Esophagus muscularis mucosa (tissue), 4 donors: ENCODE measurements around the gene GDI1. TPM values are rescaled to one million over a fixed set of nuclear protein-coding genes. Genes with fewer than 3 reads are reported as not detected.
"Not testable (repeated sequence)": the region's sequence is repeated elsewhere in the genome, so short reads cannot be mapped to it uniquely, and the experiment has no call there.

Source experiments
- DNase-seq: peaks from one replicate; pipeline ENCODE4 v3.0.0-alpha.2; 2017; ENCODE audit errors: extremely low spot score
- H3K27ac ChIP-seq, 4 donors: fragments of 200-600 bp; sonication (generic); replicated peaks in 1 of 4; 1 replicate in 3 of 4; 2 replicates in 1 of 4; pipeline ENCODE4 v1.5.1; 2016 to 2019; ENCODE audit warnings: mild to moderate bottlenecking in 1 of 4
- H3K27me3 ChIP-seq, 4 donors: fragments of 200-600 bp; sonication (generic); one replicate each; pipeline versions ENCODE4 v1.5.1 to v1.6.0; 2016 to 2019
- H3K36me3 ChIP-seq, 4 donors: fragments of 200-600 bp; sonication (generic); one replicate each; pipeline ENCODE4 v1.5.1; 2016 to 2019
- H3K4me1 ChIP-seq, 4 donors: fragments of 200-600 bp; sonication (generic); one replicate each; pipeline ENCODE4 v1.5.1; 2016 to 2019
- H3K4me3 ChIP-seq, 4 donors: fragments of 200-600 bp; sonication (generic); 1 replicate in 2 of 4; 2 replicates in 2 of 4; pipeline ENCODE4 v1.5.1; 2016 to 2019; ENCODE audit warnings: mild to moderate bottlenecking in 4 of 4, moderate library complexity in 1 of 4
- H3K9me3 ChIP-seq, 4 donors: fragments of 200-600 bp; sonication (generic); 1 replicate in 3 of 4; 2 replicates in 1 of 4; pipeline ENCODE4 v1.5.1; 2016 to 2019
- EP300 ChIP-seq: sonication (generic); formaldehyde crosslinking; IDR thresholded peaks from one replicate; pipeline ENCODE4 v1.6.1; 2017; ENCODE audit warnings: antibody characterized with exemption
- POLR2A ChIP-seq: fragments of 450-650 bp; IDR thresholded peaks from one replicate; pipeline ENCODE4 v1.6.1; 2017; ENCODE audit warnings: antibody characterized with exemption, moderate library complexity, mild to moderate bottlenecking, low read depth
- POLR2AphosphoS5 ChIP-seq, 2 donors: sonication (generic); formaldehyde crosslinking; IDR thresholded peaks; one replicate each; pipeline ENCODE4 v1.6.1; 2017; ENCODE audit warnings: antibody characterized with exemption in 2 of 2
- WGBS: methylation state at CpG from one replicate; pipeline ENCODE4 v1.1.5; 2018; 5-methylcytosine and 5-hydroxymethylcytosine counted together
- intact Hi-C: fragments of 100-400 bp; cut with DNase I; formaldehyde crosslinking; loops from one replicate; pipeline ENCODE4 v1.15.1; 2023
- total RNA-seq, 4 donors: library from RNA; depleted of rRNA; stranded (reverse); fragments of >200 nt; gene quantifications; one replicate each; pipeline versions ENCODE4 v1.1.0 to v1.2.1, GENCODE V29; 2016
- TF ChIP-seq, protein P1 (sequence below), 3 experiments: fragments of 200-600 bp in 2 of 3; fragments of 450-650 bp in 1 of 3; sonication (generic) in 2 of 3; IDR thresholded peaks; one replicate each; pipeline ENCODE4 v1.5.1; 2017 to 2019; ENCODE audit warnings: antibody characterized with exemption in 3 of 3, mild to moderate bottlenecking in 2 of 3, moderate library complexity in 1 of 3

Gene GDI1
- 100 to 1,000 TPM; 105 to 148 (median 128) TPM for total RNA-seq

DNA sequence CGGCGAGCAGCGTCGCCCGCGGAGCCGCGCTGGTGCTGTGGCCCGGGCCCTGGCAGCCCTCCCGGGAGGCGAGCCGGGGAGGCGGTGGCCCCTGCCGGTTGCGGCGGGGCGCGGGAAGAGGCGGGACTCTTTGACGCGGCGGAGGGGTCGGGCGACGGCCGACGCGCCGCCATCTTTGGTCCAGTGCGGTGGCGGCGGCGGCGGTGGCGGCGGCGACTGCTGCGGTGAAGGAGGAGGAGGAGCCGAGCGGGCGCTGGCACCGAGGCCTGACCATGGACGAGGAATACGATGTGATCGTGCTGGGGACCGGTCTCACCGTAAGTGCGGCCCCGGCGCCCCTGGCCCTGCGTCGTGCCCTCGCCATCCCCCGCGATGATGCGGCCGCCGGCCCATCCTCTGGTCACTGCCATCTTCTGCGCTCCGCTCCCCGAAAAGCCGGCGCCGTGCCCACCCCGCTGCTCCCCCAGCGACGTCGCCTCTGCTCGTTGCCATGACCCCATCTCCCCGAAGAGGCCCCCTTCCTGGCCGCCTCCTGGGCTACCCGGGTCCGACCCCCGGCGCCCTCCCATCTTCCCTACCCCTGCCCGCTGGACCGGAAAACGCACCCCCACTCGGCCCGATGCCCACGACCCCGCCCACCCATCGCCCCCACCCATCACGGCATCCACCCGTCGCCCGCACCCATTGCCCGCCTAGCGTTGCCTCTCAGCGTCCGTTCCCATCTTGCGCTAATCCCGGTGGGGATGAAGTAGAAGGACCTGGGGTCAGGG lies at the start of gene GDI1:
GDI1 (plus strand) TSS at position 172 of the 770 bp plus-strand sequence; CDS start at position 273, 101 bp downstream.
- peak within 1 kb of the TSS; percentile 68 to 84 (median 74) for H3K4me3 ChIP-seq
- H3K27ac ChIP-seq = peak within 1 kb of the TSS; percentile 88 to 91 (median 90)
- H3K36me3 ChIP-seq = peaks cover under 1 to 66% (median 61%) of the 10 kb centered on the region in 4 donors
- intact Hi-C loops = loop anchor here (5.0 kb wide), 1 partner anchor 50 kb away; the partner anchor contains the start of gene UBL4A
- no peaks in the 10 kb centered on the region for H3K27me3 ChIP-seq
- no peak for DNase-seq
- WGBS = 32% methylated on average over 37 of the region's 93 CpGs
- no peaks in the 10 kb centered on the region for H3K9me3 ChIP-seq
- peaks cover 7 to 24% (median 22%) of the 10 kb centered on the region in 4 donors for H3K4me1 ChIP-seq
- no peak for TF ChIP-seq EP300
- TF ChIP-seq, protein P1, sequence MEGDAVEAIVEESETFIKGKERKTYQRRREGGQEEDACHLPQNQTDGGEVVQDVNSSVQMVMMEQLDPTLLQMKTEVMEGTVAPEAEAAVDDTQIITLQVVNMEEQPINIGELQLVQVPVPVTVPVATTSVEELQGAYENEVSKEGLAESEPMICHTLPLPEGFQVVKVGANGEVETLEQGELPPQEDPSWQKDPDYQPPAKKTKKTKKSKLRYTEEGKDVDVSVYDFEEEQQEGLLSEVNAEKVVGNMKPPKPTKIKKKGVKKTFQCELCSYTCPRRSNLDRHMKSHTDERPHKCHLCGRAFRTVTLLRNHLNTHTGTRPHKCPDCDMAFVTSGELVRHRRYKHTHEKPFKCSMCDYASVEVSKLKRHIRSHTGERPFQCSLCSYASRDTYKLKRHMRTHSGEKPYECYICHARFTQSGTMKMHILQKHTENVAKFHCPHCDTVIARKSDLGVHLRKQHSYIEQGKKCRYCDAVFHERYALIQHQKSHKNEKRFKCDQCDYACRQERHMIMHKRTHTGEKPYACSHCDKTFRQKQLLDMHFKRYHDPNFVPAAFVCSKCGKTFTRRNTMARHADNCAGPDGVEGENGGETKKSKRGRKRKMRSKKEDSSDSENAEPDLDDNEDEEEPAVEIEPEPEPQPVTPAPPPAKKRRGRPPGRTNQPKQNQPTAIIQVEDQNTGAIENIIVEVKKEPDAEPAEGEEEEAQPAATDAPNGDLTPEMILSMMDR (IDR thresholded peaks at IDR 0.05) = no peak
- TF ChIP-seq POLR2A = peak; percentile 22
- peak; percentile 49 to 75 for TF ChIP-seq POLR2AphosphoS5 (IDR thresholded peaks at IDR 0.05)

DNA sequence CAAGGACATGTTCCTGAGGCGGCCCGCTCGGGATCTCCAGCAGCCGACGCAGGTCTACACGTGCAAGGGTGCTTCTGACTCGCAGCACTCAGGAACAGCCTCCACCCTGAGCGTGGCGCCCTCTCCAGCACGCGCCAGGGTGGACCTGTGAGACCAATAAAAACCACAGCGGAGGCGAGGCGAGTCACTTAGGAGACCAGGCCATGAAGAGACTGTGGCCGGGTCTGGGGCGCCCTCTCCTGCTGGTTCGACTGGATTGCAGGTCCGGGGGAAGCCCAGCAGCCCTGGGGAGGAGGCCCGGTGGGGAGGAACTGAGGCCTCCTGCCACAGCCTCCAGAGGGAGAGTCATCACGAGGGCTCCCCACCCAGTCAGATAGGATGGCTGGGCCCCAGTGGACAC lies 48.9 kb upstream of the GDI1 start:
- H3K9me3 ChIP-seq, intact Hi-C loops, H3K4me3 ChIP-seq, H3K27ac ChIP-seq, H3K27me3 ChIP-seq, H3K36me3 ChIP-seq, DNase-seq: not testable (repeated sequence)
- H3K4me1 ChIP-seq = peaks cover 0 to 16% (median 16%) of the 10 kb centered on the region in 4 donors
- no CpG with 5 or more reads among the region's 20 CpGs for WGBS

DNA sequence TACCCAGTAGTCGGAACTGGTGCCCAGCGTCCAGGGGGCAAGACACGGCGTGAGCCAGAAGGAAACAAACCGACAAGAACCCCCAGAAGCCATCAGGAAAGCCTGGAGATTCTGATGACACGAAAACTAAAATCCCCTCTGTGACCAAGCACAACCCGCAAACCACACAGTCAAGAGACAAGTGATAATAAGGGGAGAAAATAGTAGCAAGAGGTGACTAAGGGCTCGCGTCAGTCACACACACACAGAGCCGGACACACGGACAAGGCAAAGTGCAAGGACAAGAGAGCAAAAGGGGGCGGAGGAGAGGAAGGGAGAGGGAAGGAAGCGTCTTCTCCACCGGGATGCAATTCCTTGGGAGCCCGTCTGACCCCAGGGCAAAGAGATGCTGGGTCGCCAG lies 48.3 kb upstream of the GDI1 start:
- H3K9me3 ChIP-seq, H3K27ac ChIP-seq, DNase-seq, H3K27me3 ChIP-seq, H3K36me3 ChIP-seq, H3K4me3 ChIP-seq, intact Hi-C loops: not testable (repeated sequence)
- WGBS = no CpG with 5 or more reads among the region's 16 CpGs
- peaks cover 0 to 11% (median 11%) of the 10 kb centered on the region in 4 donors for H3K4me1 ChIP-seq

DNA sequence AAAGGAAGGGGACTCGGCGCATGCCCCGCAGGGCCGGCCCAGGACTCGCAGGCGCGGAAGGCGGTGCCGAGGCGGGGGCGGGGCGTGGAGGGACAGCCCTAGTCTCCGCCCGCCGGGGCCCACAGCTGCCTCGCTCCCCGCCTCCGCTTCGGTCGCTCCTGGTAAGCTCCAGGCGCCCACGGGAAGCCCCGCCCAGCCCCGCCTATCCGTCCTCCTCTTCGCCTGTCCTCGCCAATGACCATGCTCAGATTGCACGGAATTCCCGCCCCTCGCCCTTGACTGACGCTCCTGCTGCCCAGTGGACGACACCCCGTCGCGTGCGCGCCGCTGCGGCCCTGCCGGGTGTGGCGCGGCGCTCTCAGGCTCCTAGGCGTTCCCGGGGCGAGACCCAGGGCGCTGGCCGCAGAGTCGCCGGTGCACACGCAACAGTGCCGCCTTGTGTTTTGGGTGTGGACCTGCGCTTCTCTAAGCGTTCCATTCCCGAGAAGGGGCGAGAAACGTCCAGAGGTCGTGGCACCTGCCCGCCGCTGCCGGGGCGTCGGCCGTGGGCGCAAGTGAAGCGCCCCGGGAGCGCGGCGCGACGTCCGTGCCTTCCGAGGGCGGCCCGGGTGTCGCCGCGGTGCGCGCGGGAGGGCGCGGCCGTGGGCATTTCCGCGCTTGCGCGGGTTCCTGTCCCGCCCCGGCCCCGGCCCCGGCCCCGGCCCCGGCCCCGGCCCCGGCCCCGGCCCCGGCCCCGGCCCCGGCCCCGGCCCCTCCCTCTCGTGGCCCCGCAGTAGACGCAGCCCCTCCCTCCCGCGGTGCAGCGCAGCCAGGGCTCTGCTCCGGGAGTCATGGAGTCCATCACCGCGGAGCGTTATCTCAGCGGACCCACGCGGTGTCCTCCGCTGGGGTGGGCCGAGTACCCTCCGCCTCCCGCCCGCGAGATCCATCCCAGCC lies 46.9 kb upstream of the GDI1 start:
- H3K9me3 ChIP-seq, H3K36me3 ChIP-seq, H3K4me1 ChIP-seq, H3K27me3 ChIP-seq, intact Hi-C loops, DNase-seq: not testable (repeated sequence)
- peak overlapping the region in 3 of 4 donors; percentile 36 to 56 (median 40) for H3K4me3 ChIP-seq
- H3K27ac ChIP-seq = peak overlapping the region in 3 of 4 donors; percentile 67 to 79 (median 78)
- WGBS = no CpG with 5 or more reads among the region's 121 CpGs

DNA sequence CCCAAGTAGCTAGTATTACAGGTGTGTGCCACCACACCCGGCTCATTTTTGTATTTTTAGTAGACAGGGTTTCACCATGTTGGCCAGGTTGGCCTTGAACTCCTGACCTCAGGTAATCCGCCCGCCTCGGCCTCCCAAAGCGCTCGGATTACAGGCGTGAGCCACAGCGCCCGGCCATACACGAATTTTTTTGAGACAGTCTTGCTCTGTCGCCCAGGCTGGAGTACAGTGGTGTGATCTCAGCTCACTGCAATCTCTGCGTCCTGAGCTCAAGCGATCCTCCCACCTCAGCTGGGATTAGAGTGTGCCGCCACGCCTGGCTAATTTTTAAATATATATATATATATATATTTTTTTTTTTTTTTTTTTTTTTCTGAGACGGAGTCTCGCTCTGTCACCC lies 40.6 kb upstream of the GDI1 start:
- Histone ChIP-seq H3K36me3 (peaks cover 9 to 25% (median 22%) of the 10 kb centered on the region in 4 donors), H3K27ac (peak overlapping the region; percentile 90 to 98 (median 95)), H3K4me1 (peaks cover 7 to 32% (median 21%) of the 10 kb centered on the region in 4 donors)
- intact Hi-C loops = loop anchor here (5.0 kb wide), 1 partner anchor 59 kb away; no protein-coding TSS in a partner anchor
- not testable (repeated sequence) for H3K4me3 ChIP-seq, DNase-seq, H3K9me3 ChIP-seq, H3K27me3 ChIP-seq
- 90% methylated on average over 17 of the region's 17 CpGs for WGBS

DNA sequence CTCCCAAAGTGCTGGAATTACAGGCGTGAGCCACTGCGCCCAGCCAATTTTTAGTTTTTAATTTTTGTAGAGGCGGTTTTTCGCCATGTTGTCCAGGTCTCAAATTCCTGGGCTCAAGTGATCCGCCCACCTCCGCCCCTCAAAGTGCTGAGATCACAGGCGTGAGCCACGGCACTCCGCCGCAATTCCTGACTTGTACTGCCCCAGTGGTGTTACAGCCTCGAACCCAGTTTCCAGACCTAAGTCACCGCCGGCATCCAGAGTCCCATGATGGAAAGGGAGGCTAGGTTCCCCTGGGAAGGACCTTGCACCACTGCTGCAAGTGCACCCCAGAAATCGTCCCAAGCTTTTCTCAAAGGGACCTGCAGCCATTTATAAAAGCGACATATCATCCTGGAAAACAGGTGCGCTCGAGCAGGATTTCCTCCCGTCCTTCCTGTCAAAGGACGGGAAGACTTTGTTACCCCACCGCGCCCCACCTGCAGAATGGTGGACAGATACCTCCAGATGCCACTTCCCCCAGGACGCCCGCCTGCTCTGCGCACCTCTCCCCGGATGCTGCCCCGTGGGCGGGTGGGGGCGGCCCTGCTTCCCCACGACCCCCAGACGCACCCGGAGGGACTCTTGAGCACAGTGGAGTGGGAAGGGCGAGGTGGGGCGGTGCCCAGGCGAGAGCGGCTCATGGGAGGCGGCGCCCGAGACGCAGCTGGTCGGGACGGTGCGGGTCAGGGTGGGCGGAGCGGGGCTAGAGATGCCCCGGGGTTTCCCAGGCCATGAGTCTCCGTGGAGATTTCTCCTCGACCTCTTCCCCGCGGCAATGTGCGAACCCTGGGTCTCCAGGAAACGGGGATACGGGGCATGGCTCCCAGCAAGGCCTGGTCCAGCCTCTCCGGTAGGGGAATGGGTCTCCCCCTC lies 39.7 kb upstream of the GDI1 start:
- Histone ChIP-seq H3K4me3 (peak overlapping the region; percentile 63 to 76 (median 66)), H3K27me3 (no peaks in the 10 kb centered on the region), H3K27ac (peak overlapping the region; percentile 90 to 98 (median 95)), H3K9me3 (no peaks in the 10 kb centered on the region), H3K4me1 (peaks cover 7 to 32% (median 22%) of the 10 kb centered on the region in 4 donors), H3K36me3 (peaks cover 9 to 26% (median 23%) of the 10 kb centered on the region in 4 donors)
- TF ChIP-seq POLR2A (peak; percentile 55), POLR2AphosphoS5 (IDR thresholded peaks at IDR 0.05) (peak; percentile 4 to 44), EP300 (no peak)
- TF ChIP-seq, protein P1 (IDR thresholded peaks at IDR 0.05) = no peak
- intact Hi-C loops = loop anchor here (5.0 kb wide), 1 partner anchor 60 kb away; no protein-coding TSS in a partner anchor
- 56% methylated on average over 33 of the region's 53 CpGs for WGBS
- no peak for DNase-seq
